Panc1 (cell line): ENCODE measurements around the gene DCTD. TPM values are rescaled to one million over a fixed set of nuclear protein-coding genes. Genes with fewer than 3 reads are reported as not detected.

Experiments used
- ATAC-seq: fragments of 200-7000 bp; cut with Tn5 transposase; 2 replicates; pipeline ENCODE4 v1.9.1; 2020; ENCODE audit warnings: mild to moderate bottlenecking, moderate library complexity
- BruUV-seq: library from RNA; stranded (reverse); fragments of 400-500 nt; replicated peaks from 2 replicates; lab custom pipeline; 2021; lab: Mats Ljungman, UMichigan
- CTCF ChIA-PET: fragments of 300-600 bp; sonication (Branson Sonifier 250); formaldehyde crosslinking; loops from one replicate; lab custom pipeline; 2022; ENCODE audit warnings: antibody characterized with exemption; lab: Charles Lee
- POLR2A ChIA-PET: fragments of 300-600 bp; sonication (Branson Sonifier 250); formaldehyde crosslinking; loops from one replicate; lab custom pipeline; 2022; ENCODE audit warnings: antibody characterized with exemption; lab: Charles Lee
- DNase-seq: peaks from one replicate; pipeline ENCODE4 v3.0.0-alpha.2; 2010; ENCODE audit warnings: low read depth, low spot score
- H3K27ac ChIP-seq: 2 replicates; pipeline ENCODE4 v1.5.1; 2011; ENCODE audit warnings: mild to moderate bottlenecking, low read length, inconsistent platforms
- H3K27me3 ChIP-seq: fragments of 200-500 bp; sonication (Bioruptor generic); 2 replicates; pipeline ENCODE4 v1.6.0; 2014; ENCODE audit warnings: low read length, inconsistent platforms; ENCODE audit not compliant: control insufficient read depth, insufficient read depth
- H3K36me3 ChIP-seq: fragments of 200-500 bp; sonication (Bioruptor generic); 2 replicates; pipeline ENCODE4 v1.5.1; 2014; ENCODE audit warnings: inconsistent platforms, mild to moderate bottlenecking, low read length, moderate library complexity; ENCODE audit not compliant: control insufficient read depth, insufficient read depth
- H3K4me1 ChIP-seq: 2 replicates; pipeline ENCODE4 v1.5.1; 2011; ENCODE audit warnings: inconsistent platforms, mild to moderate bottlenecking, low read length, moderate library complexity; ENCODE audit not compliant: control insufficient read depth, insufficient read depth
- H3K4me3 ChIP-seq, 2 experiments: 2 replicates each; pipeline ENCODE4 v1.5.1; 2011 to 2012; ENCODE audit warnings: low read depth in 2 of 2, low read length in 2 of 2, mild to moderate bottlenecking in 2 of 2, inconsistent platforms in 1 of 2, moderate library complexity in 1 of 2
- H3K9me3 ChIP-seq: fragments of 200-500 bp; sonication (Bioruptor generic); 2 replicates; pipeline ENCODE4 v1.5.1; 2014; ENCODE audit warnings: low read depth, mild to moderate bottlenecking, inconsistent platforms, low read length, moderate library complexity; ENCODE audit not compliant: control insufficient read depth, insufficient read depth
- CTCF ChIP-seq: fragments of 450-650 bp; IDR thresholded peaks from 2 replicates; pipeline ENCODE4 v1.5.1; 2017; ENCODE audit warnings: mild to moderate bottlenecking
- POLR2AphosphoS5 ChIP-seq: IDR thresholded peaks from 2 replicates; pipeline ENCODE4 v1.6.1; 2012; ENCODE audit warnings: mild to moderate bottlenecking, low read depth, low read length, moderate library complexity
- REST ChIP-seq, 2 experiments: IDR thresholded peaks; 2 replicates each; pipeline ENCODE4 v1.6.1; 2011 to 2012; ENCODE audit warnings: low read depth in 2 of 2, control low read depth in 1 of 2, low read length in 1 of 2, mild to moderate bottlenecking in 1 of 2, moderate library complexity in 1 of 2; ENCODE audit not compliant: insufficient read depth in 1 of 2
- SIN3A ChIP-seq: IDR thresholded peaks from 2 replicates; pipeline ENCODE4 v1.6.1; 2012; ENCODE audit warnings: low read depth, mild to moderate bottlenecking, low read length, moderate library complexity, borderline replicate concordance; ENCODE audit not compliant: insufficient read depth
- TCF7L2 ChIP-seq: IDR thresholded peaks from 2 replicates; pipeline ENCODE4 v1.6.1; 2011; ENCODE audit warnings: mild to moderate bottlenecking, low read depth, low read length, inconsistent platforms
- in situ Hi-C: cut with HindIII; loops from 2 replicates; pipeline ENCODE4 v1.10.0; 2016; ENCODE audit warnings: low sequenced_read_pairs, low pct_unique_long_range_greater_than_20kb
- intact Hi-C: fragments of 100-400 bp; cut with micrococcal nuclease; formaldehyde crosslinking; loops from one replicate; pipeline ENCODE4 v1.10.0; 2022; ENCODE audit not compliant: unreplicated experiment
- total RNA-seq: library from RNA; stranded (reverse); gene quantifications from one replicate; pipeline ENCODE4 v1.2.1, GENCODE V29; 2021; ENCODE audit not compliant: unreplicated experiment

The DCTD gene
- total RNA-seq, 1 experiment from 2014 or later, result 77.0 TPM

- no peaks in the 10 kb centered on the region for H3K27me3 ChIP-seq
- DNase-seq, result no peak
- in situ Hi-C loops (no loop called here), intact Hi-C loops (no loop called here)
- no peaks in the 10 kb centered on the region for H3K9me3 ChIP-seq
- no TSS peak for BruUV-seq
- TF ChIP-seq REST (IDR thresholded peaks at IDR 0.05; ENCODE audit: insufficient read depth in 1 of 2, low read depth in 2 of 2, low read length in 1 of 2), result no peak
- no peak for TF ChIP-seq CTCF
- no peak for TF ChIP-seq TCF7L2
- TF ChIP-seq POLR2AphosphoS5, result no peak
- TF ChIP-seq SIN3A, result no peak
- H3K27ac ChIP-seq, result no peak overlapping the region
- H3K36me3 ChIP-seq, result no peaks in the 10 kb centered on the region
- no peak for ATAC-seq
- CTCF ChIA-PET, result no interaction called here
- POLR2A ChIA-PET, result no interaction called here
- H3K4me3 ChIP-seq, result no peak overlapping the region
- no peaks in the 10 kb centered on the region for H3K4me1 ChIP-seq
Observed at GRCh38 chr4:182863501-182863900, 53.7 kb downstream of the DCTD start.

GRCh38 chr4:182862921-182863320 lies 54.3 kb downstream of the DCTD start:
- intact Hi-C loops, result no loop called here
- in situ Hi-C loops, result no loop called here
- DNase-seq (no peak), ATAC-seq (no peak)
- ChIA-PET POLR2A (no interaction called here), CTCF (no interaction called here)
- no peaks in the 10 kb centered on the region for H3K9me3 ChIP-seq
- no peak overlapping the region for H3K27ac ChIP-seq
- no TSS peak for BruUV-seq
- H3K4me3 ChIP-seq, result no peak overlapping the region
- TF ChIP-seq POLR2AphosphoS5, result no peak
- TF ChIP-seq CTCF, result no peak
- no peak for TF ChIP-seq SIN3A
- no peak for TF ChIP-seq TCF7L2
- no peak for TF ChIP-seq REST (IDR thresholded peaks at IDR 0.05; ENCODE audit: insufficient read depth in 1 of 2, low read depth in 2 of 2, low read length in 1 of 2)
- H3K27me3 ChIP-seq, result no peaks in the 10 kb centered on the region
- H3K36me3 ChIP-seq, result no peaks in the 10 kb centered on the region
- H3K4me1 ChIP-seq, result no peaks in the 10 kb centered on the region
